ENCODE measurements around the gene FAM89A. TPM values are rescaled to one million over a fixed set of nuclear protein-coding genes. Genes with fewer than 3 reads are reported as not detected.
"Not testable (repeated sequence)": the region's sequence is repeated elsewhere in the genome, so short reads cannot be mapped to it uniquely, and the experiment has no call there.

Gene FAM89A
- polyA plus RNA-seq, 1 donor (not counting 4 experiments of a cell fraction or from before 2014, with no cell fraction given), result 32.3 TPM

- dilution Hi-C loops (cut with MboI; ENCODE audit: extremely low pct_ligation_motif_present, low sequenced_read_pairs), result no loop called here
- no peak for TF ChIP-seq EZH2 (IDR thresholded peaks at IDR 0.05; ENCODE audit: low read length)
- TF ChIP-seq CTCF (optimal IDR thresholded peaks at IDR 0.05 in 1 of 3, IDR thresholded peaks at IDR 0.05 in 1 of 3, conservative IDR thresholded peaks at IDR 0.05 in 1 of 3; ENCODE audit: extremely low read depth in 1 of 3, insufficient read depth in 2 of 3, low read length in 3 of 3), result no peak
These were observed 28.1 kb downstream of the FAM89A start for GRCh38 chr1:231011963-231012362.

GRCh38 chr1:231011360-231011759, 28.7 kb downstream of the FAM89A start:
- no peaks in the 10 kb centered on the region for H3K9me3 ChIP-seq (ENCODE audit: control insufficient read depth, low read depth, low read length)
- H2AFZ ChIP-seq (ENCODE audit: control insufficient read depth, low read length), result no peak overlapping the region
- no peaks in the 10 kb centered on the region for H3K9me1 ChIP-seq (ENCODE audit: control insufficient read depth, extremely low read depth, insufficient read depth, low read length)
- peak; percentile 78 for FAIRE-seq
- H3K27ac ChIP-seq (ENCODE audit: control insufficient read depth, insufficient read depth, low read length), result no peak overlapping the region
- H3K4me2 ChIP-seq (ENCODE audit: control insufficient read depth, extremely low read depth, insufficient read depth, low read depth, low read length), result no peak overlapping the region
- dilution Hi-C loops (cut with MboI; ENCODE audit: extremely low pct_ligation_motif_present, low sequenced_read_pairs), result no loop called here
- TF ChIP-seq EZH2 (IDR thresholded peaks at IDR 0.05; ENCODE audit: low read length), result no peak
- no peak for TF ChIP-seq CTCF (optimal IDR thresholded peaks at IDR 0.05 in 1 of 3, IDR thresholded peaks at IDR 0.05 in 1 of 3, conservative IDR thresholded peaks at IDR 0.05 in 1 of 3; ENCODE audit: extremely low read depth in 1 of 3, insufficient read depth in 2 of 3, low read length in 3 of 3)
- no peaks in the 10 kb centered on the region for H3K27me3 ChIP-seq (ENCODE audit: control insufficient read depth, extremely low read depth, insufficient read depth, low read length)
- DNase-seq (ENCODE audit: low read depth, low spot score), result no peak
- no peaks in the 10 kb centered on the region for H3K79me2 ChIP-seq (ENCODE audit: control insufficient read depth, insufficient read depth, low read length)
- H3K4me1 ChIP-seq (ENCODE audit: control insufficient read depth, extremely low read depth, insufficient read depth, low read length), result peaks cover 20% of the 10 kb centered on the region
- no peak overlapping the region for H3K4me3 ChIP-seq (ENCODE audit: control insufficient read depth in 2 of 3, extremely low read depth in 1 of 3, insufficient read depth in 2 of 3, low read depth in 1 of 3, low read length in 3 of 3)
- H4K20me1 ChIP-seq (ENCODE audit: control insufficient read depth, extremely low read depth, insufficient read depth, low read length), result no peaks in the 10 kb centered on the region
- H3K9ac ChIP-seq (ENCODE audit: control insufficient read depth, extremely low read depth, insufficient read depth, low read length), result no peak overlapping the region
- H3K36me3 ChIP-seq (ENCODE audit: control insufficient read depth in 2 of 2, extremely low read depth in 1 of 2, insufficient read depth in 2 of 2, low read length in 2 of 2), result no peaks in the 10 kb centered on the region

More at GRCh38 chr1:231011963-231012362, 28.1 kb downstream of the FAM89A start:
- Histone ChIP-seq H3K4me1 (ENCODE audit: control insufficient read depth, extremely low read depth, insufficient read depth, low read length) (peaks cover 26% of the 10 kb centered on the region), H3K27ac (ENCODE audit: control insufficient read depth, insufficient read depth, low read length) (no peak overlapping the region), H2AFZ (ENCODE audit: control insufficient read depth, low read length) (no peak overlapping the region), H3K4me2 (ENCODE audit: control insufficient read depth, extremely low read depth, insufficient read depth, low read depth, low read length) (no peak overlapping the region), H3K9ac (ENCODE audit: control insufficient read depth, extremely low read depth, insufficient read depth, low read length) (no peak overlapping the region), H3K79me2 (ENCODE audit: control insufficient read depth, insufficient read depth, low read length) (no peaks in the 10 kb centered on the region), H3K9me1 (ENCODE audit: control insufficient read depth, extremely low read depth, insufficient read depth, low read length) (no peaks in the 10 kb centered on the region), H3K27me3 (ENCODE audit: control insufficient read depth, extremely low read depth, insufficient read depth, low read length) (no peaks in the 10 kb centered on the region), H3K36me3 (ENCODE audit: control insufficient read depth in 2 of 2, extremely low read depth in 1 of 2, insufficient read depth in 2 of 2, low read length in 2 of 2) (no peaks in the 10 kb centered on the region), H4K20me1 (ENCODE audit: control insufficient read depth, extremely low read depth, insufficient read depth, low read length) (no peaks in the 10 kb centered on the region), H3K4me3 (ENCODE audit: control insufficient read depth in 2 of 3, extremely low read depth in 1 of 3, insufficient read depth in 2 of 3, low read depth in 1 of 3, low read length in 3 of 3) (no peak overlapping the region), H3K9me3 (ENCODE audit: control insufficient read depth, low read depth, low read length) (no peaks in the 10 kb centered on the region)
- DNase-seq (ENCODE audit: low read depth, low spot score), result no peak
- FAIRE-seq, result no peak

- dilution Hi-C loops (cut with MboI; ENCODE audit: extremely low pct_ligation_motif_present, low sequenced_read_pairs); H3K9me1 ChIP-seq (ENCODE audit: control insufficient read depth, extremely low read depth, insufficient read depth, low read length); H3K27ac ChIP-seq (ENCODE audit: control insufficient read depth, insufficient read depth, low read length); H3K27me3 ChIP-seq (ENCODE audit: control insufficient read depth, extremely low read depth, insufficient read depth, low read length); H3K4me2 ChIP-seq (ENCODE audit: control insufficient read depth, extremely low read depth, insufficient read depth, low read depth, low read length); H3K79me2 ChIP-seq (ENCODE audit: control insufficient read depth, insufficient read depth, low read length); H2AFZ ChIP-seq (ENCODE audit: control insufficient read depth, low read length); H3K36me3 ChIP-seq (ENCODE audit: control insufficient read depth in 2 of 2, extremely low read depth in 1 of 2, insufficient read depth in 2 of 2, low read length in 2 of 2); H3K9me3 ChIP-seq (ENCODE audit: control insufficient read depth, low read depth, low read length); H4K20me1 ChIP-seq (ENCODE audit: control insufficient read depth, extremely low read depth, insufficient read depth, low read length); H3K9ac ChIP-seq (ENCODE audit: control insufficient read depth, extremely low read depth, insufficient read depth, low read length); DNase-seq (ENCODE audit: low read depth, low spot score); H3K4me1 ChIP-seq (ENCODE audit: control insufficient read depth, extremely low read depth, insufficient read depth, low read length); H3K4me3 ChIP-seq (ENCODE audit: control insufficient read depth in 2 of 3, extremely low read depth in 1 of 3, insufficient read depth in 2 of 3, low read depth in 1 of 3, low read length in 3 of 3); FAIRE-seq: not testable (repeated sequence)
These were observed 32.5 kb downstream of the FAM89A start for GRCh38 chr1:231007535-231007934.

All from keratinocyte (primary cell).